Uterus (tissue), 2 donors: ENCODE data around the gene ELMO1.

Source experiments
- POLR2A ChIP-seq, 2 donors: fragments of 450-650 bp; IDR thresholded peaks; one replicate each; pipeline ENCODE4 v1.6.1; 2016; ENCODE audit warnings: antibody characterized with exemption in 2 of 2, mild to moderate bottlenecking in 1 of 2, moderate library complexity in 1 of 2
- TF ChIP-seq, protein P1 (sequence below), 4 experiments: fragments of 200-600 bp in 2 of 4; fragments of 450-650 bp in 2 of 4; sonication (generic) in 2 of 4; IDR thresholded peaks; one replicate each; pipeline ENCODE4 v1.5.1; 2016 to 2019; ENCODE audit warnings: antibody characterized with exemption in 4 of 4, mild to moderate bottlenecking in 2 of 4, moderate library complexity in 1 of 4

DNA sequence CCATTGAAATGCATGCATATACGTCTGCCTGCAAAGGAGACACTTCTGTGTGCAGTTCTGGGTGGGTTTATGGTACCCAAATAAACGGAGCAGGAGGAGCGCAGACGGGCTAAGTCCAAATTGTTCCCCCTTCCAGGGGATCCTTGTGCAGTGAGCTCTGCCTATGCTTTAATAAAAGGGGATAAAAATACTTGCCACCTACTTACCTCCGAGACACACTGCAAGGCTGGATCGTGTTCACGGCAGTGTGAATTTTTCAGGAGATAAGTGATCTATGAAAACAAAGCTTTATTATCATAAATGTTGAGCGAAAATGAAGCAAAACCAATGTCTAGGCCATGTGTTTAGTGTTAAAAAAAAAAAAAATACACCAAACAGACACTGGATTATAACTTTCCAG, 415.5 kb downstream of the ELMO1 start:
- TF ChIP-seq, protein P1, sequence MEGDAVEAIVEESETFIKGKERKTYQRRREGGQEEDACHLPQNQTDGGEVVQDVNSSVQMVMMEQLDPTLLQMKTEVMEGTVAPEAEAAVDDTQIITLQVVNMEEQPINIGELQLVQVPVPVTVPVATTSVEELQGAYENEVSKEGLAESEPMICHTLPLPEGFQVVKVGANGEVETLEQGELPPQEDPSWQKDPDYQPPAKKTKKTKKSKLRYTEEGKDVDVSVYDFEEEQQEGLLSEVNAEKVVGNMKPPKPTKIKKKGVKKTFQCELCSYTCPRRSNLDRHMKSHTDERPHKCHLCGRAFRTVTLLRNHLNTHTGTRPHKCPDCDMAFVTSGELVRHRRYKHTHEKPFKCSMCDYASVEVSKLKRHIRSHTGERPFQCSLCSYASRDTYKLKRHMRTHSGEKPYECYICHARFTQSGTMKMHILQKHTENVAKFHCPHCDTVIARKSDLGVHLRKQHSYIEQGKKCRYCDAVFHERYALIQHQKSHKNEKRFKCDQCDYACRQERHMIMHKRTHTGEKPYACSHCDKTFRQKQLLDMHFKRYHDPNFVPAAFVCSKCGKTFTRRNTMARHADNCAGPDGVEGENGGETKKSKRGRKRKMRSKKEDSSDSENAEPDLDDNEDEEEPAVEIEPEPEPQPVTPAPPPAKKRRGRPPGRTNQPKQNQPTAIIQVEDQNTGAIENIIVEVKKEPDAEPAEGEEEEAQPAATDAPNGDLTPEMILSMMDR (IDR thresholded peaks at IDR 0.05) = no peak
- TF ChIP-seq POLR2A (IDR thresholded peaks at IDR 0.05) = no peak
